ENCODE measurements around the gene ATXN7L3. TPM values are rescaled to one million over a fixed set of nuclear protein-coding genes. Genes with fewer than 3 reads are reported as not detected.

ATXN7L3 gene
- total and polyA plus RNA-seq, 9 of the 15 experiments (the other 6 are each of a cell fraction or from before 2014, with no cell fraction given), result 0.62 to 66.1 (median 33.2) TPM

DNA sequence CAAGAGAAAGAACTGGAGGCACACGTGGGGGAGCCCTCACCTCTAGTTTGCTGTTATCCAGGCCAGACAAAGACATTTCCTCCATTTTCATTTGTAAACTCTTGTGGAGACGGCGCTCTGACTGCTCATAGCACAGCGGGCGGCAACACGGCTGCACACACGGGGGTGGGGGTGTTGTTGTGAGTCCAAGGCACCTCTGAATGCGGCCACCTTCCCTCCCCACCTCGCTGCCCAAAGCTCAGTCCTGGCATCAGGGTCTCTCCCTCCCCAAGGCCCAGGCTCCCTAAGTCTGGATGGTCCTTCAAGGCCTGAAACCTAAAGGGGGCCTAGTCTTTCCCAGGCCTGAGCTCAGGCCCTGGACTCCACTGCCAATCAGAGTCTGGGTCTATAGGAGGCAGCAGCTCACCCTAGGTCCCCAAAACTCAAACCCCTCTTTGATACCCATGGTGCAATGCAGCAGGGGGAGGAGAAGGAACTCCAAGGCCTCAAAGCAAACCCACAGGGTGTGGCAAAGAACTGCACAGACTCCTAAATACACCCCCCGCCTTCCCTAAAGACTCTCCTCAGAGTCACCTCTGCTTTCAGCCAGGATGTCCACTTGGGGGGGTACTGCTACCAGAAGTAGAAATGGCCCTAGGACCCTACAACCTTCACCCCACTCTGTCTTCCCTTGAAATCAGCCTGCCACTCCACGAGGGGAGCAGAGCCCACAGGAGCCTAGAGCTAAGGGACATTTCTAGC lies 1.5 kb downstream of the ATXN7L3 start (continued):
- TF ChIP-seq HDAC3 (IDR thresholded peaks at IDR 0.05; ENCODE audit: borderline replicate concordance, partially characterized antibody) (no peak), HDGF (IDR thresholded peaks at IDR 0.05) (0 out of 2 replicates have a peak, but pooled peaks have one; percentile 21), MAZ (CRISPR knock-in tag; conservative IDR thresholded peaks at IDR 0.05 in 1 of 2, IDR thresholded peaks at IDR 0.05 in 1 of 2) (peak in 1 of 2 experiments; percentile 76; a peak in 2 of 4 replicates), POLR2A (conservative IDR thresholded peaks at IDR 0.05) (0 out of 2 replicates have a peak, but pooled peaks have one; percentile 49), SMAD4 (CRISPR knock-in tag; conservative IDR thresholded peaks at IDR 0.05) (no peak)
- TF ChIP-seq, protein P1, sequence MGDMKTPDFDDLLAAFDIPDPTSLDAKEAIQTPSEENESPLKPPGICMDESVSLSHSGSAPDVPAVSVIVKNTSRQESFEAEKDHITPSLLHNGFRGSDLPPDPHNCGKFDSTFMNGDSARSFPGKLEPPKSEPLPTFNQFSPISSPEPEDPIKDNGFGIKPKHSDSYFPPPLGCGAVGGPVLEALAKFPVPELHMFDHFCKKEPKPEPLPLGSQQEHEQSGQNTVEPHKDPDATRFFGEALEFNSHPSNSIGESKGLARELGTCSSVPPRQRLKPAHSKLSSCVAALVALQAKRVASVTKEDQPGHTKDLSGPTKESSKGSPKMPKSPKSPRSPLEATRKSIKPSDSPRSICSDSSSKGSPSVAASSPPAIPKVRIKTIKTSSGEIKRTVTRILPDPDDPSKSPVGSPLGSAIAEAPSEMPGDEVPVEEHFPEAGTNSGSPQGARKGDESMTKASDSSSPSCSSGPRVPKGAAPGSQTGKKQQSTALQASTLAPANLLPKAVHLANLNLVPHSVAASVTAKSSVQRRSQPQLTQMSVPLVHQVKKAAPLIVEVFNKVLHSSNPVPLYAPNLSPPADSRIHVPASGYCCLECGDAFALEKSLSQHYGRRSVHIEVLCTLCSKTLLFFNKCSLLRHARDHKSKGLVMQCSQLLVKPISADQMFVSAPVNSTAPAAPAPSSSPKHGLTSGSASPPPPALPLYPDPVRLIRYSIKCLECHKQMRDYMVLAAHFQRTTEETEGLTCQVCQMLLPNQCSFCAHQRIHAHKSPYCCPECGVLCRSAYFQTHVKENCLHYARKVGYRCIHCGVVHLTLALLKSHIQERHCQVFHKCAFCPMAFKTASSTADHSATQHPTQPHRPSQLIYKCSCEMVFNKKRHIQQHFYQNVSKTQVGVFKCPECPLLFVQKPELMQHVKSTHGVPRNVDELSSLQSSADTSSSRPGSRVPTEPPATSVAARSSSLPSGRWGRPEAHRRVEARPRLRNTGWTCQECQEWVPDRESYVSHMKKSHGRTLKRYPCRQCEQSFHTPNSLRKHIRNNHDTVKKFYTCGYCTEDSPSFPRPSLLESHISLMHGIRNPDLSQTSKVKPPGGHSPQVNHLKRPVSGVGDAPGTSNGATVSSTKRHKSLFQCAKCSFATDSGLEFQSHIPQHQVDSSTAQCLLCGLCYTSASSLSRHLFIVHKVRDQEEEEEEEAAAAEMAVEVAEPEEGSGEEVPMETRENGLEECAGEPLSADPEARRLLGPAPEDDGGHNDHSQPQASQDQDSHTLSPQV (IDR thresholded peaks at IDR 0.05), result 0 out of 2 replicates have a peak, but pooled peaks have one; percentile 15

Data from K562 (cell line).